GM21825 (cell line): ENCODE results near the gene CHURC1.

Experiments
- ATAC-seq: cut with Tn5 transposase; IDR thresholded peaks from one replicate; pipeline ENCODE4 v1.9.1; 2021; ENCODE audit warnings: mild to moderate bottlenecking, moderate library complexity; ENCODE audit not compliant: unreplicated experiment

The CHURC1 gene

GRCh38 chr14:64954491-64955240 lies 40.4 kb downstream of the CHURC1 start:
- ATAC-seq: no peak

GRCh38 chr14:64955297-64955696 lies 41.0 kb downstream of the CHURC1 start:
- ATAC-seq: no peak

- ATAC-seq: no peak
These were observed 42.6 kb downstream of the CHURC1 start for GRCh38 chr14:64956697-64957406.

- ATAC-seq: no peak
These were observed 43.9 kb downstream of the CHURC1 start for GRCh38 chr14:64958201-64958600.

GRCh38 chr14:64958743-64959142 lies 44.5 kb downstream of the CHURC1 start:
- no peak for ATAC-seq

GRCh38 chr14:64960762-64961276 lies 46.6 kb downstream of the CHURC1 start:
- ATAC-seq: no peak

- no peak for ATAC-seq
These were observed 49.4 kb downstream of the CHURC1 start for GRCh38 chr14:64963611-64964010.

GRCh38 chr14:64965356-64966000 lies 51.2 kb downstream of the CHURC1 start:
- no peak for ATAC-seq

GRCh38 chr14:64966976-64967375 lies 52.7 kb downstream of the CHURC1 start:
- ATAC-seq: no peak

GRCh38 chr14:64968167-64968566 lies 53.9 kb downstream of the CHURC1 start:
- no peak for ATAC-seq

GRCh38 chr14:64968651-64969050 lies 54.4 kb downstream of the CHURC1 start:
- ATAC-seq: no peak

- no peak for ATAC-seq
These were observed 55.8 kb downstream of the CHURC1 start for GRCh38 chr14:64970041-64970440.

GRCh38 chr14:64970776-64971477 lies 56.7 kb downstream of the CHURC1 start:
- ATAC-seq: no peak

GRCh38 chr14:64971491-64971942 lies 57.3 kb downstream of the CHURC1 start:
- no peak for ATAC-seq

- ATAC-seq: no peak
These were observed 57.9 kb downstream of the CHURC1 start, which contains the start of gene RAB15 for GRCh38 chr14:64971943-64972791. RAB15 (minus strand) TSS chr14:64972336; CDS start chr14:64972076, 260 bp downstream.

GRCh38 chr14:64973026-64973442 lies 58.8 kb downstream of the CHURC1 start:
- ATAC-seq: no peak

GRCh38 chr14:64973826-64974225 lies 59.6 kb downstream of the CHURC1 start:
- no peak for ATAC-seq

GRCh38 chr14:64974563-64974962 lies 60.3 kb downstream of the CHURC1 start:
- ATAC-seq: no peak

- ATAC-seq: no peak
These were observed 65.2 kb downstream of the CHURC1 start for GRCh38 chr14:64979336-64980074.
